ENCODE measurements around the gene AK2.

Gene AK2

DNA sequence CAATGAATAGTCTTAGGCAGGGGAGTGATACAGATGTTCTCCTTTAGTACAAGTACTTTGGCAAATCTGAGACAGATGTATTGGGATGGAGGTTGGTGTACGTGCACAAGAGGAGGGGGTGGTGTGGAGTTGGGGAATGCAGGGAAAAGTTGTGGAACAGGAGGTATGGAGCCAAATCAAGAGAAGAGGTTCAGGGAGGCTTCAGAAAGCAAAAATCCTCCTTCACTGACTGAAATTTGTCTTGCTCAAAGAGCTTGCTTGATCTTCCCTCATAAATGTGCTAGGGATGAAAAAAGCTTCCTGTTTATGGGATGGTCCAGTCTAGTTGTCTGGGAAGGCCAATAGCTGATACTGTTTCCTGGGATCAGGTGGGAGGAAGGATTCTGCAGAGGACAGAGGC lies 77.9 kb downstream of the AK2 start:
- H3K4me3 ChIP-seq (ENCODE audit: low read length in 2 of 2) = no peak overlapping the region
- H3K79me1 ChIP-seq (ENCODE audit: low read depth, low read length) = peaks cover 2% of the 10 kb centered on the region
- H3K23ac ChIP-seq (ENCODE audit: low read depth, low read length, poor library complexity) = no peak overlapping the region
- H3K27me3 ChIP-seq (ENCODE audit: control insufficient read depth in 3 of 3, insufficient read depth in 3 of 3, low read depth in 1 of 3, low read length in 3 of 3) = no peaks in the 10 kb centered on the region
- no peaks in the 10 kb centered on the region for H3K9me3 ChIP-seq (replicated peaks in 1 of 2; ENCODE audit: control insufficient read depth in 2 of 2, insufficient read depth in 1 of 2, low read depth in 1 of 2, low read length in 2 of 2)
- H3K36me3 ChIP-seq (replicated peaks in 1 of 2; ENCODE audit: control insufficient read depth in 2 of 2, insufficient read depth in 2 of 2, low read length in 2 of 2) = no peaks in the 10 kb centered on the region
- H2BK5ac ChIP-seq (ENCODE audit: low read length) = no peak overlapping the region
- no peak overlapping the region for H4K8ac ChIP-seq (ENCODE audit: low read depth, low read length)
- H4K91ac ChIP-seq (ENCODE audit: low read depth, low read length, poor library complexity) = no peak overlapping the region
- no peak overlapping the region for H2AK5ac ChIP-seq (ENCODE audit: low read depth, low read length)
- no peak overlapping the region for H2AFZ ChIP-seq (ENCODE audit: low read length)
- H3K4me2 ChIP-seq (ENCODE audit: insufficient read depth, low read length, poor library complexity, severe bottlenecking) = no peak overlapping the region
- no peak overlapping the region for H3K14ac ChIP-seq (ENCODE audit: low read length)
- H2BK120ac ChIP-seq (ENCODE audit: low read depth, low read length) = no peak overlapping the region
- H3K18ac ChIP-seq (ENCODE audit: low read length) = no peak overlapping the region
- peaks cover 3 to 4% of the 10 kb centered on the region in 2 donors for H3K4me1 ChIP-seq (ENCODE audit: control insufficient read depth in 2 of 2, insufficient read depth in 1 of 2, low read depth in 1 of 2, low read length in 2 of 2)
- no CpG with 5 or more reads among the region's 1 CpG for WGBS, 2 donors (ENCODE audit: extremely low coverage in 2 of 2, insufficient read length in 2 of 2, insufficient replicate concordance in 1 of 2)
- no peak overlapping the region for H3K27ac ChIP-seq (replicated peaks; ENCODE audit: low read length)
- H2BK12ac ChIP-seq (ENCODE audit: low read length) = no peak overlapping the region
- DNase-seq (ENCODE audit: low spot score) = no peak
- H2BK15ac ChIP-seq (ENCODE audit: low read length) = no peak overlapping the region
- H3K4ac ChIP-seq (ENCODE audit: low read length) = no peak overlapping the region
- no peak overlapping the region for H3K9ac ChIP-seq (ENCODE audit: low read depth, low read length, poor library complexity)
